ENCODE results near the gene IPCEF1.
A peak's percentile ranks its signal among the peaks of the same experiment; 100 is the strongest.

Gene IPCEF1

GRCh38 chr6:154251116-154251515 lies 105.5 kb downstream of the IPCEF1 start:
- no peak for DNase-seq (ENCODE audit: low read depth)
- H3K4me3 ChIP-seq (ENCODE audit: low read depth, low read length) = no peak overlapping the region
- TF ChIP-seq CTCF (conservative IDR thresholded peaks at IDR 0.05; ENCODE audit: low read depth, low read length) = no peak

GRCh38 chr6:154249499-154250298 lies 106.9 kb downstream of the IPCEF1 start:
- no peak overlapping the region for H3K4me3 ChIP-seq (ENCODE audit: low read depth, low read length)
- no peak for DNase-seq (ENCODE audit: low read depth)
- TF ChIP-seq CTCF (conservative IDR thresholded peaks at IDR 0.05; ENCODE audit: low read depth, low read length) = no peak

DNA sequence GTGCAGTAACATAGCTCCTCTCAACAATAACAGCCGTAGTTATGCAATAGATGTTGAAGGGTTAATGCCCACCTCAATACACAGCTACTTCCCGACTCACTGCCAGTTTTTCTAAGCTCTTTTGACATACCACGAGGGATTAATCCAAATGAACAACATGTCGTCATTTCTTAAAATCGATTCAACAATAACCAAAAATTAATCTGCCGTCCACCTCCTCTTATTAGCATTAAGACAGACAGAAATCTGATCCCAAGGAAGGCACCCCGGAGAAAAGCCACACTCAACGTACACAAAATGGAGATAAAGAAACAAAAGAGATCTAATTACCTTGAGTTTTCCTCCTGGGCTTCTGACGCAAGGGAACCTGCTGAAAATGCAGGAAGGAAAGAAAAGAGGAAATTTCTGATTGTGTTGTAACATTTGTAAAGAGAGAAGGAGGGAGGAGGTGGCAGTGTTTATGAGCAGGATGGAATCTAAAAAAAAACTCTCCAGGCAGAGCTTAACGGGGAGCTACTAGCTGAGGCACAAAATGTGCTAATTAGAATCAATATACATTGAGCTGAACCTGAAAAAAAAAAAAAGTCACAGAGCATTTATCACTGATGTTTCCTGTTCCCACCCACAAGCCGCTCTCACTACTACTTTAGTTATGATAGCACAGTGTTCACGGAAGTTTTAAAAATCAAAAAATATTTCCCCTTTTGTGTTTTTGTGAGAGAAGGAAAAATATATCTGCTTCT lies 109.3 kb downstream of the IPCEF1 start:
- TF ChIP-seq CTCF (conservative IDR thresholded peaks at IDR 0.05; ENCODE audit: low read depth, low read length) = no peak
- H3K4me3 ChIP-seq (ENCODE audit: low read depth, low read length) = peak overlapping the region; percentile 17
- peak; percentile 14 for DNase-seq (ENCODE audit: low read depth)

GRCh38 chr6:154246723-154247118 lies 109.9 kb downstream of the IPCEF1 start:
- no peak overlapping the region for H3K4me3 ChIP-seq (ENCODE audit: low read depth, low read length)
- DNase-seq (ENCODE audit: low read depth) = no peak
- TF ChIP-seq CTCF (conservative IDR thresholded peaks at IDR 0.05; ENCODE audit: low read depth, low read length) = no peak

- DNase-seq (ENCODE audit: low read depth) = no peak
- TF ChIP-seq CTCF (conservative IDR thresholded peaks at IDR 0.05; ENCODE audit: low read depth, low read length) = no peak
- no peak overlapping the region for H3K4me3 ChIP-seq (ENCODE audit: low read depth, low read length)
These were observed 111.1 kb downstream of the IPCEF1 start for GRCh38 chr6:154245506-154245905.

GRCh38 chr6:154243793-154244750 lies 112.5 kb downstream of the IPCEF1 start:
- no peak for TF ChIP-seq CTCF (conservative IDR thresholded peaks at IDR 0.05; ENCODE audit: low read depth, low read length)
- no peak overlapping the region for H3K4me3 ChIP-seq (ENCODE audit: low read depth, low read length)
- peak; percentile 5 for DNase-seq (ENCODE audit: low read depth)
